ENCODE results near the gene SOX13.

DNA sequence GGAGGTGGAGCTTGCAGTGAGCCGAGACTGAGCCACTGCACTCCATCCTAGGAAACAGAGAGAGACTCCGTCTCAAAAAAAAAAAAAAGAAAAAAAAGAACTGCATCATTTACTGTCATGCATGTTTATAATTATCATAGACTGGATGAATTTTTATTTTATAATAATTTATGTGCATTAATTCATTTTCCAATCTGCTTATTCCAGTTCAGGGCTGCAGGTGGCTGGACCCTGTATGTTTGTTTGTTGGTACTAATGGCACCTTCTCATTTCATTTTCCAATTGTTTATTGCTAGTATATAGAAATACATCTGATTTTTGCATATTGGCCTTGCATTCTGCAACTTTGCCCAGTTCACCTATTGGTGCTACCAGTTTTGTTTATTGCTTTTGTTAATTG lies 19.0 kb upstream of the SOX13 start:
- TF ChIP-seq, protein P1, sequence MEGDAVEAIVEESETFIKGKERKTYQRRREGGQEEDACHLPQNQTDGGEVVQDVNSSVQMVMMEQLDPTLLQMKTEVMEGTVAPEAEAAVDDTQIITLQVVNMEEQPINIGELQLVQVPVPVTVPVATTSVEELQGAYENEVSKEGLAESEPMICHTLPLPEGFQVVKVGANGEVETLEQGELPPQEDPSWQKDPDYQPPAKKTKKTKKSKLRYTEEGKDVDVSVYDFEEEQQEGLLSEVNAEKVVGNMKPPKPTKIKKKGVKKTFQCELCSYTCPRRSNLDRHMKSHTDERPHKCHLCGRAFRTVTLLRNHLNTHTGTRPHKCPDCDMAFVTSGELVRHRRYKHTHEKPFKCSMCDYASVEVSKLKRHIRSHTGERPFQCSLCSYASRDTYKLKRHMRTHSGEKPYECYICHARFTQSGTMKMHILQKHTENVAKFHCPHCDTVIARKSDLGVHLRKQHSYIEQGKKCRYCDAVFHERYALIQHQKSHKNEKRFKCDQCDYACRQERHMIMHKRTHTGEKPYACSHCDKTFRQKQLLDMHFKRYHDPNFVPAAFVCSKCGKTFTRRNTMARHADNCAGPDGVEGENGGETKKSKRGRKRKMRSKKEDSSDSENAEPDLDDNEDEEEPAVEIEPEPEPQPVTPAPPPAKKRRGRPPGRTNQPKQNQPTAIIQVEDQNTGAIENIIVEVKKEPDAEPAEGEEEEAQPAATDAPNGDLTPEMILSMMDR (IDR thresholded peaks at IDR 0.05 in 4 of 5, conservative IDR thresholded peaks at IDR 0.05 in 1 of 5): no peak
- no peak for TF ChIP-seq POLR2A (IDR thresholded peaks at IDR 0.05)

Measured in gastrocnemius medialis (tissue), 4 donors.